Posterior vena cava (tissue), 2 donors: ENCODE measurements around the gene STAT3. TPM values are rescaled to one million over a fixed set of nuclear protein-coding genes. Genes with fewer than 3 reads are reported as not detected.

Source experiments
- DNase-seq: peaks from one replicate; pipeline ENCODE4 v3.0.0-alpha.2; 2020; ENCODE audit warnings: low spot score
- intact Hi-C, 2 donors: fragments of 100-400 bp; cut with DNase I; formaldehyde crosslinking; loops; one replicate each; pipeline versions ENCODE4 v1.14.1 to v1.14.2; 2022 to 2023
- total RNA-seq, 2 donors: library from RNA; stranded (reverse); fragmentation: NEBNext Ultra II Directional; extraction: Animal tissue kit (Norgen Biotek cat#: 25700); gene quantifications; one replicate each; pipeline ENCODE4 v1.2.1, GENCODE V29; 2021
- donor health status: DM: yes; HTN: yes; CAD: no.
- donor health status: DM: yes; HTN: yes; CAD: no.

STAT3 gene
- total RNA-seq, 2 donors from 2014 or later: 230 to 241 TPM

GRCh38 chr17:42288803-42289610 is 99.2 kb downstream of the STAT3 start:
- intact Hi-C loops: no loop called here
- peak; percentile 85 for DNase-seq

GRCh38 chr17:42287977-42288802 is 100.1 kb downstream of the STAT3 start, which contains the start of gene STAT5A:
Gene STAT5A, plus strand, starts transcription at chr17:42288498. Its CDS starts 914 bp downstream, at chr17:42289412.
- peak; percentile 98 for DNase-seq
- intact Hi-C loops: no loop called here

GRCh38 chr17:42287305-42287976 is 100.8 kb downstream of the STAT3 start:
- intact Hi-C loops: no loop called here
- peak; percentile 85 for DNase-seq

- DNase-seq: peak; percentile 88
- intact Hi-C loops: no loop called here
Measured at GRCh38 chr17:42286411-42287221, 101.6 kb downstream of the STAT3 start.

- intact Hi-C loops: no loop called here
- DNase-seq: peak; percentile 35
Measured at GRCh38 chr17:42285346-42286050, 102.7 kb downstream of the STAT3 start.

- DNase-seq: peak; percentile 45
Measured at GRCh38 chr17:42284566-42284965, 103.7 kb downstream of the STAT3 start.

GRCh38 chr17:42284024-42284369 is 104.2 kb downstream of the STAT3 start:
- intact Hi-C loops: no loop called here
- DNase-seq: peak; percentile 15

More at GRCh38 chr17:42284566-42284965, 103.7 kb downstream of the STAT3 start:
- intact Hi-C loops: no loop called here

GRCh38 chr17:42283241-42284023 is 104.8 kb downstream of the STAT3 start:
- DNase-seq: peak; percentile 52
- intact Hi-C loops: no loop called here

GRCh38 chr17:42282478-42283080 is 105.7 kb downstream of the STAT3 start:
- peak; percentile 29 for DNase-seq
- intact Hi-C loops: no loop called here

GRCh38 chr17:42281571-42282096 is 106.6 kb downstream of the STAT3 start:
- intact Hi-C loops: no loop called here
- DNase-seq: peak; percentile 61

GRCh38 chr17:42279776-42280630 is 108.2 kb downstream of the STAT3 start:
- intact Hi-C loops: no loop called here
- peak; percentile 34 for DNase-seq

GRCh38 chr17:42277342-42277712 is 110.9 kb downstream of the STAT3 start:
- DNase-seq: no peak
- intact Hi-C loops: no loop called here

GRCh38 chr17:42276609-42277341 is 111.5 kb downstream of the STAT3 start:
- intact Hi-C loops: no loop called here
- DNase-seq: peak; percentile 93

- intact Hi-C loops: no loop called here
- peak; percentile 92 for DNase-seq
Measured at GRCh38 chr17:42276359-42276608, 112.0 kb downstream of the STAT3 start, which contains the start of gene STAT5B. Gene STAT5B, minus strand, starts transcription at chr17:42276391. Its CDS starts 44,264 bp downstream, at chr17:42232127.

GRCh38 chr17:42275527-42276358 is 112.5 kb downstream of the STAT3 start:
- DNase-seq: peak; percentile 79
- intact Hi-C loops: no loop called here
